Mesenteric fat pad (tissue), 1 donor: ENCODE measurements around the gene SLC10A7. TPM values are rescaled to one million over a fixed set of nuclear protein-coding genes. Genes with fewer than 3 reads are reported as not detected.

Experiments
- DNase-seq: peaks from one replicate; pipeline ENCODE4 v3.0.0-alpha.2; 2020; ENCODE audit warnings: low spot score
- total RNA-seq: library from RNA; stranded (reverse); fragmentation: NEBNext Ultra II Directional; extraction: Animal tissue kit (Norgen Biotek cat#: 25700); gene quantifications from one replicate; pipeline ENCODE4 v1.2.1, GENCODE V29; 2021
- donor health status: DM: yes; HTN: yes; CAD: no.

Gene SLC10A7
- total RNA-seq, 1 donor from 2014 or later = 12.0 TPM

GRCh38 chr4:146495269-146495668 is 26.5 kb downstream of the SLC10A7 start:
- no peak for DNase-seq

GRCh38 chr4:146494143-146494542 is 27.6 kb downstream of the SLC10A7 start:
- DNase-seq = no peak

GRCh38 chr4:146490106-146490505 is 31.6 kb downstream of the SLC10A7 start:
- no peak for DNase-seq

GRCh38 chr4:146488495-146489174 is 33.1 kb downstream of the SLC10A7 start:
- DNase-seq = no peak

GRCh38 chr4:146486565-146486964 is 35.2 kb downstream of the SLC10A7 start:
- DNase-seq = no peak

GRCh38 chr4:146485968-146486367 is 35.8 kb downstream of the SLC10A7 start:
- no peak for DNase-seq

- no peak for DNase-seq
Observed at GRCh38 chr4:146482788-146483187, 39.0 kb downstream of the SLC10A7 start.

GRCh38 chr4:146481246-146481645 is 40.5 kb downstream of the SLC10A7 start:
- DNase-seq = no peak

GRCh38 chr4:146478009-146478408 is 43.7 kb downstream of the SLC10A7 start:
- DNase-seq = no peak

GRCh38 chr4:146477054-146477453 is 44.7 kb downstream of the SLC10A7 start:
- DNase-seq = no peak

- DNase-seq = no peak
Observed at GRCh38 chr4:146472404-146472803, 49.3 kb downstream of the SLC10A7 start.

- no peak for DNase-seq
Observed at GRCh38 chr4:146470604-146471003, 51.1 kb downstream of the SLC10A7 start.

GRCh38 chr4:146469022-146469421 is 52.7 kb downstream of the SLC10A7 start:
- DNase-seq = no peak

GRCh38 chr4:146465628-146466027 is 56.1 kb downstream of the SLC10A7 start:
- DNase-seq = no peak

GRCh38 chr4:146462251-146462650 is 59.5 kb downstream of the SLC10A7 start:
- DNase-seq = no peak

- DNase-seq = no peak
Observed at GRCh38 chr4:146458594-146458993, 63.1 kb downstream of the SLC10A7 start.

GRCh38 chr4:146456681-146457080 is 65.1 kb downstream of the SLC10A7 start:
- no peak for DNase-seq

GRCh38 chr4:146453181-146453807 is 68.4 kb downstream of the SLC10A7 start:
- no peak for DNase-seq

- DNase-seq = no peak
Observed at GRCh38 chr4:146450524-146450923, 71.2 kb downstream of the SLC10A7 start.

- DNase-seq = no peak
Observed at GRCh38 chr4:146446555-146446954, 75.2 kb downstream of the SLC10A7 start.

- DNase-seq = no peak
Observed at GRCh38 chr4:146445198-146446150, 76.3 kb downstream of the SLC10A7 start.

GRCh38 chr4:146443525-146443924 is 78.2 kb downstream of the SLC10A7 start:
- DNase-seq = no peak
